ENCODE results near the gene PHLDB3.

DNA sequence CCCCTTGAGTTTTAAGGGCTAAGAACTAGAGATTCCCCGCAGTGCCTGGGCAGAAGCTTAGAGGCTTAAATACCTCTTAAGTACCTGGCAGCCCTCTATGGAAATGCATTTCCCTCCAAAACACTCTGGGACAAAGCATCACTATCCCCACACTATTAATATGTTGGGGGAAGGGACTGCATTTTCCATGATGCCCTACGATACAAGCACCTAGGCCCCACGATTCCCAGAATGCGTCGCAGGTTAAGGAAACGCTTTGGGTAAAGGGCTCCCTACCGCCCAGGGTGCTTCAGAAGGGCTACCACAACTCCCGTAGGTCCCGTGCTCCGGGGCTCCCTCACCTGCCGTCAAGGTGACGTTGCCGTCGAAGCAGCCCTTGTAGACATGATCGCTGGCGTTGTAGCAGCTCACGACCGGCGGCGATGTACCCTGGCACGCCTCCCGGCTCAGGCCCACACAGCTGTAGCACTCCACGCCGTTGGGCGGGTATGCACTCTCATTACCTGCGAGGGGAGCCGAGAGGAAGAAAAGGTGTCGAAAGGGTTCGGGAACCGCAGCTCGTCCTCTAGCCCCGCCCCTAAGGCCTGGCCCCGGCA, 41.7 kb downstream of the PHLDB3 start:
- TF ChIP-seq, protein P1, sequence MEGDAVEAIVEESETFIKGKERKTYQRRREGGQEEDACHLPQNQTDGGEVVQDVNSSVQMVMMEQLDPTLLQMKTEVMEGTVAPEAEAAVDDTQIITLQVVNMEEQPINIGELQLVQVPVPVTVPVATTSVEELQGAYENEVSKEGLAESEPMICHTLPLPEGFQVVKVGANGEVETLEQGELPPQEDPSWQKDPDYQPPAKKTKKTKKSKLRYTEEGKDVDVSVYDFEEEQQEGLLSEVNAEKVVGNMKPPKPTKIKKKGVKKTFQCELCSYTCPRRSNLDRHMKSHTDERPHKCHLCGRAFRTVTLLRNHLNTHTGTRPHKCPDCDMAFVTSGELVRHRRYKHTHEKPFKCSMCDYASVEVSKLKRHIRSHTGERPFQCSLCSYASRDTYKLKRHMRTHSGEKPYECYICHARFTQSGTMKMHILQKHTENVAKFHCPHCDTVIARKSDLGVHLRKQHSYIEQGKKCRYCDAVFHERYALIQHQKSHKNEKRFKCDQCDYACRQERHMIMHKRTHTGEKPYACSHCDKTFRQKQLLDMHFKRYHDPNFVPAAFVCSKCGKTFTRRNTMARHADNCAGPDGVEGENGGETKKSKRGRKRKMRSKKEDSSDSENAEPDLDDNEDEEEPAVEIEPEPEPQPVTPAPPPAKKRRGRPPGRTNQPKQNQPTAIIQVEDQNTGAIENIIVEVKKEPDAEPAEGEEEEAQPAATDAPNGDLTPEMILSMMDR (IDR thresholded peaks at IDR 0.05; ENCODE audit: low read depth, low read length, poor library complexity, severe bottlenecking): no peak
- TF ChIP-seq EZH2phosphoT487 (IDR thresholded peaks at IDR 0.05; ENCODE audit: borderline replicate concordance, low read length): no peak

Measured in DOHH2 (cell line).